HG02588 (cell line): ENCODE data around the gene RECK.
"Not testable (repeated sequence)": the region's sequence is repeated elsewhere in the genome, so short reads cannot be mapped to it uniquely, and the experiment has no call there.

Source experiments
- ATAC-seq: cut with Tn5 transposase; IDR thresholded peaks from one replicate; pipeline ENCODE4 v1.9.1; 2021; ENCODE audit warnings: mild to moderate bottlenecking, moderate library complexity; ENCODE audit not compliant: unreplicated experiment

RECK gene

GRCh38 chr9:36152741-36153438, 116.2 kb downstream of the RECK start:
- ATAC-seq = no peak

GRCh38 chr9:36153746-36154145, 117.0 kb downstream of the RECK start:
- ATAC-seq = no peak

GRCh38 chr9:36154331-36154952, 117.7 kb downstream of the RECK start:
- ATAC-seq = no peak

GRCh38 chr9:36156116-36156515, 119.4 kb downstream of the RECK start:
- no peak for ATAC-seq

- no peak for ATAC-seq
These were observed 121.4 kb downstream of the RECK start for GRCh38 chr9:36158122-36158521.

- no peak for ATAC-seq
These were observed 122.2 kb downstream of the RECK start for GRCh38 chr9:36158917-36159316.

- not testable (repeated sequence) for ATAC-seq
These were observed 122.8 kb downstream of the RECK start for GRCh38 chr9:36159509-36159908.

- not testable (repeated sequence) for ATAC-seq
These were observed 123.4 kb downstream of the RECK start for GRCh38 chr9:36160126-36160525.

GRCh38 chr9:36161187-36161586, 124.5 kb downstream of the RECK start:
- ATAC-seq = no peak

GRCh38 chr9:36162211-36162738, 125.6 kb downstream of the RECK start:
- no peak for ATAC-seq

GRCh38 chr9:36163049-36163785, 126.5 kb downstream of the RECK start:
- no peak for ATAC-seq

- ATAC-seq = no peak
These were observed 127.1 kb downstream of the RECK start for GRCh38 chr9:36163786-36164170.

GRCh38 chr9:36164372-36164771, 127.7 kb downstream of the RECK start:
- ATAC-seq = no peak

- ATAC-seq = no peak
These were observed 128.3 kb downstream of the RECK start for GRCh38 chr9:36164989-36165388.

- no peak for ATAC-seq
These were observed 129.1 kb downstream of the RECK start for GRCh38 chr9:36165826-36166167.

- ATAC-seq = peak; percentile 83
These were observed 129.6 kb downstream of the RECK start for GRCh38 chr9:36166168-36166927.

- no peak for ATAC-seq
These were observed 132.5 kb downstream of the RECK start, which contains the start of gene CCIN for GRCh38 chr9:36169166-36169565. Gene CCIN (plus strand): TSS chr9:36169388. CDS start chr9:36169503, 115 bp downstream.

- ATAC-seq = no peak
These were observed 133.0 kb downstream of the RECK start for GRCh38 chr9:36169708-36170107.

GRCh38 chr9:36170531-36170930, 133.8 kb downstream of the RECK start:
- ATAC-seq = no peak

- no peak for ATAC-seq
These were observed 137.1 kb downstream of the RECK start for GRCh38 chr9:36173861-36174260.
